B cell (primary cell): Measurements from ENCODE around the gene KLF7. TPM values are rescaled to one million over a fixed set of nuclear protein-coding genes. Genes with fewer than 3 reads are reported as not detected.

ENCODE experiments used
- ATAC-seq: fragments of 200-7000 bp; cut with Tn5 transposase; one replicate; pipeline ENCODE4 v1.10.0; 2021; ENCODE audit warnings: low read depth, mild to moderate bottlenecking, moderate number of reproducible peaks, moderate library complexity
- CTCF ChIA-PET: fragments of 350-600 bp; sonication (Branson Sonifier 250); formaldehyde crosslinking; loops from one replicate; lab custom pipeline; 2021; ENCODE audit warnings: antibody characterized with exemption, inconsistent platforms; lab: Charles Lee
- POLR2A ChIA-PET: fragments of 350-600 bp; sonication (Branson Sonifier 250); formaldehyde crosslinking; loops from one replicate; lab custom pipeline; 2021; ENCODE audit warnings: antibody characterized with exemption; lab: Charles Lee
- DNase-seq: peaks from one replicate; pipeline ENCODE4 v3.0.0; 2013
- H2AFZ ChIP-seq: 2 replicates; pipeline ENCODE4 v1.6.1; 2012; ENCODE audit warnings: mild to moderate bottlenecking, low read depth, low read length; ENCODE audit not compliant: insufficient read depth, poor library complexity, severe bottlenecking
- H3K27ac ChIP-seq, 2 donors: 1 replicate in 1 of 2; 2 replicates in 1 of 2; pipeline ENCODE4 v1.5.1; 2012 to 2013; ENCODE audit warnings: low read length in 2 of 2, mild to moderate bottlenecking in 2 of 2, moderate library complexity in 1 of 2
- H3K27me3 ChIP-seq, 4 experiments: fragments of 200-600 bp in 1 of 4; sonication (generic) in 1 of 4; replicated peaks in 1 of 4; 1 replicate in 2 of 4; 2 replicates in 2 of 4; pipeline versions ENCODE4 v1.6.1 to v1.7.0; 2013 to 2016; ENCODE audit warnings: low read length in 3 of 4, mild to moderate bottlenecking in 2 of 4, mixed read lengths in 1 of 4, moderate library complexity in 1 of 4; ENCODE audit not compliant: insufficient read depth in 4 of 4, control insufficient read depth in 3 of 4; ENCODE audit errors: control extremely low read depth in 1 of 4
- H3K36me3 ChIP-seq, 2 experiments: replicated peaks in 1 of 2; 1 replicate in 1 of 2; 2 replicates in 1 of 2; pipeline versions ENCODE4 v1.6.1 to v1.7.1; 2013; ENCODE audit warnings: low read length in 1 of 2; ENCODE audit not compliant: insufficient read depth in 2 of 2, control insufficient read depth in 1 of 2; ENCODE audit errors: control extremely low read depth in 1 of 2, extremely low read depth in 1 of 2
- H3K4me1 ChIP-seq, 2 donors: fragments of 200-600 bp in 1 of 2; sonication (generic) in 1 of 2; 1 replicate in 1 of 2; 2 replicates in 1 of 2; pipeline versions ENCODE4 v1.5.1 to v1.6.1; 2013 to 2017; ENCODE audit warnings: low read length in 2 of 2; ENCODE audit not compliant: control insufficient read depth in 2 of 2, insufficient read depth in 2 of 2
- H3K4me2 ChIP-seq: replicated peaks from 2 replicates; pipeline ENCODE3; 2012; ENCODE audit warnings: mild to moderate bottlenecking, low read depth, low read length; ENCODE audit not compliant: poor library complexity, severe bottlenecking
- H3K4me3 ChIP-seq, 5 experiments: fragments of 200-600 bp in 1 of 5; sonication (generic) in 1 of 5; 1 replicate in 3 of 5; 2 replicates in 2 of 5; pipeline versions ENCODE4 v1.5.1 to v1.7.0; 2011 to 2016; ENCODE audit warnings: low read length in 4 of 5, mild to moderate bottlenecking in 4 of 5, low read depth in 2 of 5, control low read depth in 1 of 5, moderate library complexity in 1 of 5; ENCODE audit not compliant: insufficient read depth in 1 of 5; ENCODE audit errors: control extremely low read depth in 1 of 5, extremely low read depth in 1 of 5
- H3K79me2 ChIP-seq: fragments of 200-600 bp; sonication (generic); one replicate; pipeline ENCODE4 v1.6.0; 2016; ENCODE audit warnings: low read length; ENCODE audit not compliant: control insufficient read depth, insufficient read depth
- H3K9ac ChIP-seq: fragments of 200-600 bp; sonication (generic); 2 replicates; pipeline ENCODE4 v1.6.1; 2017; ENCODE audit warnings: mild to moderate bottlenecking, low read length, moderate library complexity
- H3K9me3 ChIP-seq, 3 donors: one replicate each; pipeline versions ENCODE4 v1.6.1 to v1.7.1; 2013; ENCODE audit warnings: low read length in 2 of 3; ENCODE audit not compliant: control insufficient read depth in 2 of 3, insufficient read depth in 1 of 3; ENCODE audit errors: control extremely low read depth in 1 of 3
- H4K20me1 ChIP-seq: 2 replicates; pipeline ENCODE4 v1.6.0; 2012; ENCODE audit warnings: mild to moderate bottlenecking, low read length; ENCODE audit not compliant: insufficient read depth, control insufficient read depth, poor library complexity, severe bottlenecking
- H3K27ac Mint-ChIP-seq: one replicate; pipeline ENCODE4 v1.8.0; 2021; ENCODE audit warnings: mixed read lengths
- H3K27me3 Mint-ChIP-seq: one replicate; pipeline ENCODE4 v1.8.0; 2021; ENCODE audit warnings: mixed read lengths
- H3K4me1 Mint-ChIP-seq: one replicate; pipeline ENCODE4 v1.8.0; 2021; ENCODE audit warnings: mixed read lengths
- H3K4me3 Mint-ChIP-seq: one replicate; pipeline ENCODE4 v1.8.0; 2021; ENCODE audit warnings: mixed read lengths
- H3K9me3 Mint-ChIP-seq: one replicate; pipeline ENCODE4 v1.8.0; 2022; ENCODE audit warnings: mixed read lengths; ENCODE audit not compliant: insufficient read depth
- EZH2 ChIP-seq: IDR thresholded peaks from 2 replicates; pipeline ENCODE4 v1.6.1; 2012; ENCODE audit warnings: borderline replicate concordance, low read depth, mild to moderate bottlenecking, moderate library complexity, low read length; ENCODE audit not compliant: insufficient read depth, poor library complexity, severe bottlenecking
- WGBS: methylation state at CpG from one replicate; pipeline ENCODE4 v1.1.5; 2013; ENCODE audit warnings: missing lambda C conversion rate; ENCODE audit not compliant: insufficient coverage; 5-methylcytosine and 5-hydroxymethylcytosine counted together
- intact Hi-C: fragments of 100-400 bp; cut with micrococcal nuclease; formaldehyde crosslinking; loops from one replicate; pipeline ENCODE4 v1.10.0; 2022
- polyA plus RNA-seq: library from polyadenylated mRNA; depleted of rRNA; stranded (reverse); fragments of >200 nt; gene quantifications from 2 replicates; pipeline ENCODE4 v1.2.3, GENCODE V29; 2012
- total RNA-seq, 2 donors: library from RNA; stranded (reverse); fragments of 120-200 nt in 1 of 2; gene quantifications; 1 replicate in 1 of 2; 2 replicates in 1 of 2; pipeline versions ENCODE4 v1.2.3 to v1.2.4, GENCODE V29; 2013 to 2022
- TF ChIP-seq, protein P1 (sequence below): fragments of 200-600 bp; IDR thresholded peaks from one replicate; pipeline ENCODE4 v1.8.0; 2022; ENCODE audit warnings: antibody characterized with exemption, mild to moderate bottlenecking

KLF7 gene
- total and polyA plus RNA-seq, 2 donors (not counting 1 experiment from before 2014, with no cell fraction given): 46.2 to 93.2 TPM

DNA sequence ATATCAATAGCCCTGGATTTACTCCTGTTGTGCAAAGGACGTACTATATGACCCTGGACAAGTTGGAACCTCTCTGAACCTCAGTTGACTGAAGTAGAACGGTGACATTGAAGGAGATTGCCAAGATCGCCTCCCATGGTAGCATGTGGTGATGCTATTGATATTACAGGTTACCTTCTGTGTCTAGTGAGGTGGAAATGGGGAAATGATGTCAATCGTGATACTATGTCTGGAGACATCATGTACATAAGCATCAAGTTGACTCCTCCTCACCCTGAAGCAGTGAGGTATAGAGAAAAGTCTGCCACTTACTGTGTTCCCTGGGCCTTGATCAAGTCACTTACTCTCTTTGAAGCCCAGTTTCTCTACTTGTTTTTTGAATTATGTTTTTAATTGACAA, 93.9 kb downstream of the KLF7 start:
- H3K27ac ChIP-seq: no peak overlapping the region
- POLR2A ChIA-PET: interaction anchor here (1.0 kb wide), 1 partner anchor 94 kb away, joined by 3 read pairs; the partner anchor contains the start of gene KLF7
- H3K4me1 ChIP-seq: peaks cover 32 to 34% of the 10 kb centered on the region in 2 donors
- peaks cover 2% of the 10 kb centered on the region for H3K27me3 Mint-ChIP-seq
- H3K4me1 Mint-ChIP-seq: peaks cover 32% of the 10 kb centered on the region
- CTCF ChIA-PET: no interaction called here
- H3K27me3 ChIP-seq: no peaks in the 10 kb centered on the region
- ATAC-seq: peak; percentile 85
- peak; percentile 75 for DNase-seq
- H3K4me3 Mint-ChIP-seq: no peak overlapping the region
- no peak overlapping the region for H3K4me2 ChIP-seq
- H3K79me2 ChIP-seq: no peaks in the 10 kb centered on the region
- H3K36me3 ChIP-seq: no peaks in the 10 kb centered on the region
- intact Hi-C loops: loop anchor here (2.0 kb wide), 1 partner anchor 71 kb away; no protein-coding TSS in a partner anchor
- TF ChIP-seq EZH2: no peak
- TF ChIP-seq, protein P1, sequence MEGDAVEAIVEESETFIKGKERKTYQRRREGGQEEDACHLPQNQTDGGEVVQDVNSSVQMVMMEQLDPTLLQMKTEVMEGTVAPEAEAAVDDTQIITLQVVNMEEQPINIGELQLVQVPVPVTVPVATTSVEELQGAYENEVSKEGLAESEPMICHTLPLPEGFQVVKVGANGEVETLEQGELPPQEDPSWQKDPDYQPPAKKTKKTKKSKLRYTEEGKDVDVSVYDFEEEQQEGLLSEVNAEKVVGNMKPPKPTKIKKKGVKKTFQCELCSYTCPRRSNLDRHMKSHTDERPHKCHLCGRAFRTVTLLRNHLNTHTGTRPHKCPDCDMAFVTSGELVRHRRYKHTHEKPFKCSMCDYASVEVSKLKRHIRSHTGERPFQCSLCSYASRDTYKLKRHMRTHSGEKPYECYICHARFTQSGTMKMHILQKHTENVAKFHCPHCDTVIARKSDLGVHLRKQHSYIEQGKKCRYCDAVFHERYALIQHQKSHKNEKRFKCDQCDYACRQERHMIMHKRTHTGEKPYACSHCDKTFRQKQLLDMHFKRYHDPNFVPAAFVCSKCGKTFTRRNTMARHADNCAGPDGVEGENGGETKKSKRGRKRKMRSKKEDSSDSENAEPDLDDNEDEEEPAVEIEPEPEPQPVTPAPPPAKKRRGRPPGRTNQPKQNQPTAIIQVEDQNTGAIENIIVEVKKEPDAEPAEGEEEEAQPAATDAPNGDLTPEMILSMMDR: no peak
- H4K20me1 ChIP-seq: no peaks in the 10 kb centered on the region
- H3K9ac ChIP-seq: no peak overlapping the region
- no peak overlapping the region for H2AFZ ChIP-seq
- no peak overlapping the region for H3K4me3 ChIP-seq
- no peak overlapping the region for H3K27ac Mint-ChIP-seq
- H3K9me3 Mint-ChIP-seq: no peaks in the 10 kb centered on the region
- H3K9me3 ChIP-seq: no peaks in the 10 kb centered on the region
- 100% methylated on average over 3 of the region's 4 CpGs for WGBS

DNA sequence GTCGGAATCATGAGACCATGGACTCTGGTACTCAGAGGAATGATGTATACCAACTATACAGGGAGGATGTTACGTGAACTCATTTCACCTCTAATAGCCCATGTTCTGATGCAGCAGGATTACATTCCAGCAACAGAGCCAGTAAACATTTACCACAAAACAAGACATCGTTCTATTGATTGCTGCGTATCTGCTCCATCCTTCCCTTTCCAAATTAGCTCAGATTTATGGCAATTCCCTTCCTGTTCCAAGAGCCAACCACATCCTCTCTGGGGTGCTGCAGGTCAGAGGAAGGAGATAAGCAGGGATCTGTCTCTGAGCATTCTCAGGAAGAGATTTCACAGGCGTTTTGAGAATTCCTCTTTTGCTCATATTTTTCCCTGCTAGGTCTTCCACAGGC, 98.3 kb downstream of the KLF7 start:
- Histone ChIP-seq H3K9ac (no peak overlapping the region), H3K27ac (no peak overlapping the region)

More for the DNA sequence above, 98.3 kb downstream of the KLF7 start:
- ATAC-seq: no peak
- TF ChIP-seq EZH2: no peak
- TF ChIP-seq, protein P1: no peak
- 100% methylated on average over 1 of the region's 5 CpGs for WGBS
- H3K4me3 ChIP-seq: no peak overlapping the region
- ChIA-PET CTCF (no interaction called here), POLR2A (no interaction called here)
- H3K9me3 ChIP-seq: no peaks in the 10 kb centered on the region
- no peak for DNase-seq
- peaks cover 2% of the 10 kb centered on the region for H3K27me3 Mint-ChIP-seq
- no peaks in the 10 kb centered on the region for H3K9me3 Mint-ChIP-seq
- no peaks in the 10 kb centered on the region for H4K20me1 ChIP-seq
- peaks cover 10% of the 10 kb centered on the region for H3K4me1 Mint-ChIP-seq
- no peaks in the 10 kb centered on the region for H3K79me2 ChIP-seq
- H3K4me1 ChIP-seq: peaks cover 10% of the 10 kb centered on the region in 2 donors
- intact Hi-C loops: no loop called here
- H3K27me3 ChIP-seq: no peaks in the 10 kb centered on the region
- no peak overlapping the region for H3K4me2 ChIP-seq
- no peaks in the 10 kb centered on the region for H3K36me3 ChIP-seq
- H3K27ac Mint-ChIP-seq: no peak overlapping the region
- no peak overlapping the region for H3K4me3 Mint-ChIP-seq
- no peak overlapping the region for H2AFZ ChIP-seq
